ENCODE results near the gene JAZF1.

GRCh38 chr7:27925573-27926201, 254.9 kb downstream of the JAZF1 start:
- TF ChIP-seq ZFP3 (CRISPR knock-in tag; IDR thresholded peaks at IDR 0.05) (no peak), PATZ1 (CRISPR knock-in tag; IDR thresholded peaks at IDR 0.05; ENCODE audit: borderline replicate concordance) (no peak), ZNF8 (CRISPR knock-in tag; IDR thresholded peaks at IDR 0.05) (no peak)
